SKM-1 (cell line): ENCODE measurements around the gene AHCYL2.
"Not testable (repeated sequence)": the region's sequence is repeated elsewhere in the genome, so short reads cannot be mapped to it uniquely, and the experiment has no call there.

Experiments used
- DNase-seq: peaks from one replicate; lab custom pipeline; 2025; ENCODE audit not compliant: unreplicated experiment; lab: John Stamatoyannopoulos, UW

Gene AHCYL2

DNA sequence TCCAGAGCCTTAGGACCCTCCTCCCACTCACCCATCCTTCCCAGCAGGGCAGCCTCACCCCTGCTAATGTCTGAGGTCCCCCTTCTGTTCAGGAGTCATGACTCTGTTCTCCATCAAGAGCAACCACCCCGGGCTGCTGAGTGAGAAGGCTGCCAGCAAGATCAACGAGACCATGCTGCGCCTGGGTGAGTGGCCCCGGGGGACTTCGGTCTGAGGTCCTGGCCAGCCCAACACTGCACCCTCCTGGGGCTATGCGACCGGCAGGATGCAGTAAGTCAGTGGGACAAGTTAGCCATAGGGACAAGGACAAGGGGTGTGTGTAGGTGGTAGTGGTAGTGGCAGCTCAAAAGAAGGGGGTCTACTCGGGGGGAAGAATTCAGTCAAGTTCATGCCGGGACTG is 16.2 kb upstream of the AHCYL2 start:
- no peak for DNase-seq

DNA sequence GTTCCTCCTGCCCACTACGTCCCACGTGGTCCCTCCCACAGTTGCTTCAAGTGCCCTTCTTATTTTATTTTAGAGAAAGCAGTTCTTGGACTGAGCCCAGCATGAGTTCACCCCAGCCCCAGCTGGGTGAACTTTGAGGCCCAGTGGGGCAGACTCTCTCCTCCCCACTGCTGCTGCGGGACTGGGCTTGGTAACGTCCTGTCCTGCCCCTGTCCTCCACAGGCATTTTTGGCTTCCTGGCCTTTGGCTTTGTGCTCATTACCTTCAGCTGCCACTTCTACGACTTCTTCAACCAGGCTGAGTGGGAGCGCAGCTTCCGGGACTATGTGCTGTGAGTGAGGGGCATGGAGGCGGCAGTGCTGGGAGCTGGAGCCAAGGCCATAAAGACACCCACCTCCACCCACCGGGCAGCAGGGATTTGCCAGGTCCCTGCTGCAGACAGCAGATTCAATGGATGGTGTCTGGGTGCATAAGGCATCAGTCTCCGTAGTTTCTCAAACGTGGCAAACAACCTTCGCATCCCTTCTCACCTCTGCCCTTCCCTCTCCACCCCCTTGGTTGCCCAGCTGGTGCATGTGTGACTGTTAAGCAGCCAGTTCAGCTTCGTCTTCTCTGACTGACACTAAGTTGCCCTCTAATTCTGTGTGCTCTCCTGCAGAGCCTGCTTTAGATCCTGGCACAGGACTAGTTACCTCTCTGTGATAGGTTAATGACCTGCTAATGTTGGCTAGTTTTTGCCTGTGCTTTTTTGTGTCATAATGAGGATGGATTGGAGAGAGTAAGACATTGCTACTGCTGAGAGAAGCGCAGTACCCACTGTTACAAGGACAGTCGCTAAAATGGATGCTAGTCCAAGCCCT is 15.5 kb upstream of the AHCYL2 start:
- DNase-seq: no peak

DNA sequence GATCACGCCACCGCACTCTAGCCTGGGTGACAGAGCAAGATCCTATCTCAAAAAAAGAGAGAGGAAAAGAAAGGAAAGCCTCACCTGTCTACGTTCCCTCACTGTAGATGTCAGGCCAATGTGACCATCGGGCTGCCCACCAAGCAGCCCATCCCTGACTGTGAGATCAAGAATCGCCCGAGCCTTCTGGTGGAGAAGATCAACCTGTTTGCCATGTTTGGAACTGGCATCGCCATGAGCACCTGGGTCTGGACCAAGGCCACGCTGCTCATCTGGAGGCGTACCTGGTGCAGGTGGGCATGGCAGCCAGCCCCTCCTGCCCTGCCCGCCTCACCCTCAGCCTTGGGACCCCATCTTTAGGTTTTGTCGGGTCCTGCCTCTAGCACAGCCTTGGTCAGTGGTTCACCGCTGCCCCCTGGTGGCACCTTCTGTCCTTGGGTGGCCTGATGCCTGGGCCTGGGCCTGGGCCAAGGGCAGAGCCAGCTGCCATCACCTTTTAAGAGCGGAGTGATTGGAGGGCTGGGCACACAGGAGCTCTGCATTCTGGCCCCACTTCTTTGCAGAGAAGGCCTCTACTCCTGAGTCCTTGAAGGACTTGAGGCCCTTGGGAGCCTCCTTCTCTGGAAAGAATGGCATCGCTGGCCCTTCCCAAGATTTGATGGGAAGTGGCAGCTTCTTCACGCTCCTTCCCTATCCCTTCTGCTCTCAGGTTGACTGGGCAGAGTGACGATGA is 14.4 kb upstream of the AHCYL2 start:
- no peak for DNase-seq

DNA sequence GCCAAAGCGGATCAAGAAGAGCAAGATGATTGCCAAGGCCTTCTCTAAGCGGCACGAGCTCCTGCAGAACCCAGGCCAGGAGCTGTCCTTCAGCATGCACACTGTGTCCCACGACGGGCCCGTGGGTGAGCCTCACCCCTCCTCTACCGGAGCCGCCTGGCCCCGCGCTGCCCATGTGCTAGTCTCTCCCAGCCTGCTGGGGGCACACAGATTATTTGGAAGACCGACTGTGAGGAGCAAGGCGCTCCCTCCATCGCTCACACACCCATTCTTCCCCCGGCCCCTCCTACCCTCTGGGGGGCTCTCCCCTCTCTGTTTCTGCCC is 13.9 kb upstream of the AHCYL2 start:
- DNase-seq: no peak

DNA sequence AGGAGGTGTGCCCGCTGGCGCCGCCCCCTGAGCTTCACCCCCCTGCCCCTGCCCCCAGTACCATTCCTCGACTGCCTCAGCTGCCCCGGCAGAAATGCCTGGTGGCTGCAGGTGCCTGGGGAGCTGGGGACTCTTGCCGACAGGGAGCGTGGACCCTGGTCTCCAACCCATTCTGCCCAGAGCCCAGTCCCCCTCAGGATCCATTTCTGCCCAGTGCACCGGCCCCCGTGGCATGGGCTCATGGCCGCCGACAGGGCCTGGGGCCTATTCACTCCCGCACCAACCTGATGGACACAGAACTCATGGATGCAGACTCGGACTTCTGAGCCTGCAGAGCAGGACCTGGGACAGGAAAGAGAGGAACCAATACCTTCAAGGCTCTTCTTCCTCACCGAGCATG is 12.7 kb upstream of the AHCYL2 start:
- no peak for DNase-seq

DNA sequence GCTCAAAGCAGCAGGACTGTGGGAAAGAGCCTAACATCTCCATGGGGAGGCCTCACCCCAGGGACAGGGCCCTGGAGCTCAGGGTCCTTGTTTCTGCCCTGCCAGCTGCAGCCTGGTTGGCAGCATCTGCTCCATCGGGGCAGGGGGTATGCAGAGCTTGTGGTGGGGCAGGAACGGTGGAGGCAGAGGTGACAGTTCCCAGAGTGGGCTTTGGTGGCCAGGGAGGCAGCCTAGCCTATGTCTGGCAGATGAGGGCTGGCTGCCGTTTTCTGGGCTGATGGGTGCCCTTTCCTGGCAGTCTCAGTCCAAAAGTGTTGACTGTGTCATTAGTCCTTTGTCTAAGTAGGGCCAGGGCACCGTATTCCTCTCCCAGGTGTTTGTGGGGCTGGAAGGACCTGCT is 12.2 kb upstream of the AHCYL2 start:
- DNase-seq: no peak

DNA sequence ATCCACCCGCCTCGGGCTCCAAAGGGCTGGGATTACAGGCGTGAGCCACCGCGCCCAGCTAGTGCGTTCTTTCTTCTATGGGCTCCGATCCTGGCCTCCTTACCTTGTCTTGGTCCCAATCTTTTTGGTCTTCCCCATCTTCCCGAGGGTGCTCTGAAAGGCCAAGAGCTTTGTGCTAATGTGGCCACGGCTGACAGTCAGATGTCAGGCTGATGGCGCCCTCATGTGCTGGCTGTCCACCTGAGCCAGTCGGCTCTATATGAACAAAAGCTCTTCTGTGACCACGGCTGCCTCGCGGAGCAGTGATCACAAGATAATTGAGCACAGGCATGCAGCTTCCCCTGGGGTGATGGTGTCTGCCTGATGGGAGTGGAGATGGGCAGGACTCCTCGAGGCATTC is 11.0 kb upstream of the AHCYL2 start:
- no peak for DNase-seq

DNA sequence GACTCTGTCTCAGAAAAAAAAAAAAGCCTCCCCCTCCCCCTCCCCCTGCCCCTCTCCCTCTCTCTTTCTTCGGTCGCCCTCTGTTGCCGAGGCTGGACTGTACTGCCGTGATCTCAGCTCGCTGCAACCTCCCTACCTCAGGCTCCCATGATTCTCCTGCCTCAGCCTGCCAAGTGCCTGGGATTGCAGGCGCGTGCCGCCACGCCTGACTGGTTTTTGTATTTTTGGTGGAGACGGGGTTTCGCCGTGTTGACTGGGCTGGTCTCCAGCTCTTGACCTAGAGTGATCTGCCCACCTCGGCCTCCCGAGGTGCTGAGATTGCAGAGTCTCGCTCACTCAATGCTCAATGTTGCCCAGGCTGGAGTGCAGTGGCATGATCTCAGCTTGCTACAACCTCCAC is 9.1 kb upstream of the AHCYL2 start:
- DNase-seq: not testable (repeated sequence)

DNA sequence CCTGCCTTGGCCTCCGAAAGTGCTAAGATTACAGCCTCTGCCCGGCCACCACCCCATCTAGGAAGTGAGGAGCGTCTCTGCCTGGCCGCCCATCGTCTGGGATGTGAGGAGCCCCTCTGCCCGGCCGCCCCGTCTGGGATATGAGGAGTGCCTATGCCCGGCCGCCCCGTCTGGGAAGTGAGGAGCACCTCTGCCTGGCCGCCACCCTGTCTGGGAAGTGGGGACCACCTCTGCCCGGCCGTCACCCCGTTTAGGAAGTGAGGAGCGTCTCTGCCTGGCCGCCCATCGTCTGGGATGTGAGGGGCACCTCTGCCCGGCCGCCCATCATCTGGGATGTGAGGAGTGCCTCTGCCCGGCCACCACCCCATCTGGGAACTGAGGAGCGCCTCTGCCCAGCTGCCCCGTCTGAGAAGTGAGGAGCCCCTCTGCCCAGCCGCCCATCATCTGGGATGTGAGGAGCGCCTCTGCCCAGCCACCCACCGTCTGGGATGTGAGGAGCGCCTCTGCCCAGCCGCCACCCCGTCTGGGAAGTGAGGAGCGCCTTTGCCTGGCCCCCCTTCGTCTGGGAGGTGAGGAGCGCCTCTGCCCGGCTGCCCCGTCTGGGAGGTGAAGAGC is 8.6 kb upstream of the AHCYL2 start:
- DNase-seq: not testable (repeated sequence)

DNA sequence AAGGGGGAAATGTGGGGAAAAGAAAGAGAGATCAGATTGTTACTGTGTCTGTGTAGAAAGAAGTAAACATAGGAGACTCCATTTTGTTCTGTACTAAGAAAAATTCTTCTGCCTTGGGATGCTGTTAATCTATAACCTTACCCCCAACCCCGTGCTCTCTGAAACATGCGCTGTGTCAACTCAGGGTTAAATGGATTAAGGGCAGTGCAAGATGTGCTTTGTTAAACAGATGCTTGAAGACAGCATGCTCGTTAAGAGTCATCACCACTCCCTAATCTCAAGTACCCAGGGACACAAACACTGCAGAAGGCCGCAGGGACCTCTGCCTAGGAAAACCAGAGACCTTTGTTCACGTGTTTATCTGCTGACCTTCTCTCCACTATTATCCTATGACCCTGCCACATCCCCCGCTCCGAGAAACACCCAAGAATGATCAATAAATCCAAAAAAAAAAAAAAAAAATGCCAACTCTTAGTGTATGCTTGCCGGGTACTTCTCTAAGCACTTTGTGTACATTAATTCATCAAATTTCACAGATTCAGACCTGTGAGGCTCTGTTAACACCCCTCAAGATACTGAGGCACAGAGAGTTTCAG is 7.9 kb upstream of the AHCYL2 start:
- DNase-seq: not testable (repeated sequence)

DNA sequence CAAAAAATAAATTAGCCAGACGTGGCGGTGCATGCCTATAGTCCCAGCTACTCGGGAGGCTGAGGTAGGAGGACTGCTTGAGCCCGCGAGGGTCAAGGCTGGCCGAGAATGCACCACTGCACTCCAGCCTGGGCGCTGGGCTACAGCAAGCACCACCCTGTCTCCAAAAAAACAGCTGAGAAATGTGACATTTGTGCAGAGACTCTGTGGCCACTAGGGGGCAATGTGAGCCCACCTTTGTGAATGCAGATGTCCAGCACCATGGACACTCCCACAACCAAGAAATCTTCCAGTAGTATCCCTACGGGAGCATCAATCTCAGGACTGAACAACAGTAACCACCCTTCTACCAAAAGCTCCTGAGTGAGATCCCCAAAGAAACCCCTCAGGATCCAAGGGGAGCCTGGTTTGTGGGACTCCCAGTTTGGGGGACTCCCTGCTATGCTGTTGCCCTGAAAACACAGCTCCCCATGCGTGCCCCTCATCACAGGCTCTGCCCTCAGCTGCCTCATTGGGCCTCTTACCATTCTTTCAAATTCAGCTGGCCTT is 6.2 kb upstream of the AHCYL2 start:
- peak; percentile 67 for DNase-seq

DNA sequence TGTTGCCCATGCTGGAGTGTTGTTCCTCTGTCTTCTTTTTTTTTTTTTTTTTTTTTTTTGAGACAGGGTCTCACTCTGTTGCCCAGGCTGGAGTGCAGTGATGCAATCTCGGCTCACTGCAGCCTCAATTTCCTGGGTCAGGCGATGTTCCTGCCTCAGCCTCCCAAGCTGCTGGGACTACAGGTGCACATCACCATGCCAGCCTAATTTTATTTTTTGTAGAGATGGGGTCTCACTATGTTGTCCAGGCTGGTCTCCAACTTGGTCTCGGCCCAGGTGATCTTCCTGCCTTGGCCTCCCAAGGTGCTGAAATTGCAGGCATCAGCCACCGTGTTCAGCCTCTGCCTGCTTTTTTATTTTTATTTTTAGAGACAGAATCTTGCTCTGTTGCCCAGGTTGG is 5.7 kb upstream of the AHCYL2 start:
- DNase-seq: not testable (repeated sequence)

DNA sequence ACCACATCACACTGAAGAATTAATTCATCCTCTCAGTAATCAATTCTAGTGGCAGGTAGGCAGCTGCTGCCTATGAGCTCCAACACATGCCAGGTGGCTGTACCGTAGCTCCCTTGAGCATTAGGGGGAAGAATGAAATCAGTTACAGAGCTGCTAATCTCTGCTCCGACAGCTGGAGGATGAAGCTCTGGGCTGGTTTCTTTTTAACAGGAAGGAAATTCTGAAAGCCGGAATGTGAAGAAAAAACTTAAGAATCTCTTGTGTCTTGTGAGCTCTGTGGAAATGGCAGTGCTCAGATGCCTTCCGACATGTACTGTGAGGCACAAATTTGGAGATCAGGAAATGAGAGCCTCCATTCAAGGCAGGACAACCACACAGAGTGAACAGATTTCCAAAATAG is 2.8 kb upstream of the AHCYL2 start:
- DNase-seq: no peak

DNA sequence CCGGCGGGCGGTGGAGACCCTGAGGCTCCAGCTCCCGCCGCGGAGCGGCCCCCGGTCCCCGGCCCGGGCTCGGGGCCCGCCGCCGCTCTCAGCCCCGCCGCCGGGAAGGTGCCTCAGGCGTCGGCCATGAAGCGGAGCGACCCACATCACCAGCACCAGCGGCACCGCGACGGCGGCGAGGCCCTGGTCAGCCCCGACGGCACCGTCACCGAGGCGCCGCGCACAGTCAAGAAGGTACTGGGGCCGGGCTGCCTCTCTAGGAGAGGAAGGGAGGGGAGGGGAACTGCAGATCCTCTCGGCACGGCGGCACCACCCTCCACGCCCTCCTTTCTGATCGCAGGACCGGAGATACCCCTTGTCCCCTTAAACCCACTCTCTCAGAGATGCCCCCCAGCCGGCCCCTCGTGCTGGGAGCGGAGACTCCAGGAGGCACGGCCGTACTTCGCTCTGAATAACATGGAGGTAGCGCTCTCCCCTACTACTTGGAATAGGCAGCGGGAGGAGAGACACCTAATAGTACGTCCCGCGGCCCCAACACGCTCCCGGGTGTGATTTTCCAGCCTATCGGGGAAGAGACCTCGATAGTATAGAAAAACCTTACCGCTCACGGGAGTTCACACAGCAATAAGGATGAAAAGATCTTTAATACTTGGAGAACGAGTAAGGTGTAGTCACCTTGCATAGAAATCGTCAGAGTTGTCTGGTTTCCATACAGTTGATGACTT is 538 bp downstream of the AHCYL2 start:
- peak; percentile 43 for DNase-seq

DNA sequence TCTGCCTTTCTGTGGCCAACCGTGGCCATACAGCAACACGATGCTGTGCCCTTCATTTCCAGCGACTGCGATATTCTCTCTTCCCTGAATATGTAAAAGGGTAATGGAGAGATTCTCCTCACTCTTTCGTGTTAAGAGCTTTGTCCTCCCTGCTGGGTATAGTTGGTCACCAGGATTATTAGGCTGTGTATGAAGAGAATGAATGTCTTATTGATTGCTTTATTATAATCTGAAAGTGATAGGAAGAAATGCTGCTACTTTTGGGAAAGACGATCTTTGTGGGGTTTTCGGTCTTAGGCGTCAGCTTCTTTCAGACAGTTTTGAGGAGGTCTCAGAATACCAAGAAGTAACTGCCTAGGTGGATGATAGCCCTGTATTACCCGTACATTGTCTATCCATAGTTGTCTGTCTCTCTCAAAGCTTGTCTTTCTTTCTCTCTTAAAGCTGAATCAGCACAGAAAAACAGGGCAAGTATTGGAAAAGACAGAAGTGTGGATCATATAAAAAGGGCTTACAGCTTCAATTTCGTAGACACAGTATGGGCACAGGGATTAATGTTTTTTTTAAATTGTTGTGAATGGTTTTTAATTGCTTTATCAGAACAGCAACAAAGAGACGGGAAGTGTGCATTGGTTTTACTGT is 1.2 kb downstream of the AHCYL2 start:
- DNase-seq: no peak

DNA sequence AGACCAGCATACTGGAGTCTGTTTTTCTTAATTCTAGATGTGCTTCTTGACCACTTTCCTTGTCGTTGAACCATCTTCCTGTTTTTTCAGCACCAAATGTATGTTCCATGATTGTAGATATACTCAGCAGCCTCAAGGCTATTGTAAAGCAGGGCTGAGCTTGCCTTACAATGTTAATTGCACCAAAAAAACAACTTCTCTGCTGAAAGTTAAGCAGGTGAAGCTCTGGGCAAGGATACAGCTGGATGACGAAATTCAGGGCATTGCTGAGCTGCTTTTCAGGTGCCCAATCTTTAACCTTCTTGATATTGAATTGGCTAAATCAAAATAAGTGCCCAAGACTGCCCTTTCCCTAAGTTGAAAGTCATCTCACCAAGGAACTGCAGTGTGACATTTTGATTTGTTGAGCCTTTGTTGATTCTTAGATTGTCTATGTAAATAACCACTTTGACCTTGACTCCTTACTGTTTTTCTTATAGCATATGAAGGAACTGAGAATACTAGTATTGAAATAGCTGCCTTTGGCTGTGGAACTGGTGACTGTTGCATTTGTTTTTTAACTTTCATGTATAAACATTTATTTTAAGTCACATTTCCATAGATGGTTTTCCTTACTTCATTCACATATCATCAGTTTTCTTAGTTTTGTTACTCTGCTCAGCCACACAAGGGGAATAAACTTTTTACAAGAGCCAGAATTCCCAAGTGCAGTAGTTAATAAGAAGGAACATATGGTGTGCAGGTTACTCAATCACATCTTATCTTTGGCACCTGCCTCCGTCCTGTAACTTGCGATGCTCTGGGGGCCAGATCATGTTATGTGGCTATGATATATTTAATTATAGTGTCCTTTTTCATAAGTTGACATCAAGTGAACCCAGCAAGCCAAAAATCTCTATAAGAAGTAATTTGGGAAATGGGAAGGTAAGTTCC is 3.1 kb downstream of the AHCYL2 start:
- DNase-seq: no peak

DNA sequence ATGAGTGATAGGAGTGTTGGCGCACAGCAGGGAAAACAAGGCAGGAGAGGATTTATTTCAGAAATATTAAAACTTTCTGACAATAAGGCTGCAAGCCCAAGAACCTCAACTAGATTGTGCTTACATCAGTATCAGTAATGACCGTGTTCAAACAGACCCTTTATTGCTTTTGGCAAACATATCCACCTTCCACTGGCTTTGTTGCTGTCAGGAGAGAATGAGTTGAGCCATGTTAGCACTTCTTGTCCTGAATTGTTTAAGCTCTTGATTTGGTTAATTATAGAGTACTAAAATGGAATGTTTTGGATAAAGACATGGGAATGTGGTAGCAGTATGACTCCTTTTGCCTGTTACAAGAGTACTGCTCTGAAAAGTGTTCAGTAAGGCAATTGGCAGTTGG is 3.8 kb downstream of the AHCYL2 start:
- no peak for DNase-seq

DNA sequence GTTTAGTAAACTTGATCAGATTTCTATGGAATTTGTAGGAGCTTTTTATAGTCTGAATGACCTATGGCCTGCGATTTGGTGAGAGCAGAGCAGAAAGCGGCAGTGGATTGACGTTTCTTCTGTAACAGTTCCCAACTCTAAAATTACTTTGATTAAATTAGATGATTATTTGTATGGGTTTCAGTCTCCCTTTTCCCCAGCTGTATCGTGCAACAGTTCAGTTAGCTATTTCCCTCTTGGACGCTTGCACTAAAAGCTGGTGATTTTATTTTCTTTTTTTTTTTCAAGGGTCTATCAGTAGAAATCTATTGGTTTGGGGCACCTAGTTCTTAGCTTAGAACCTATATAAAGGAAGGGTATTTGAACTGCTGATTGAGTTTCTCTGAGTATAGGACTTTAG is 6.8 kb downstream of the AHCYL2 start:
- DNase-seq: no peak

DNA sequence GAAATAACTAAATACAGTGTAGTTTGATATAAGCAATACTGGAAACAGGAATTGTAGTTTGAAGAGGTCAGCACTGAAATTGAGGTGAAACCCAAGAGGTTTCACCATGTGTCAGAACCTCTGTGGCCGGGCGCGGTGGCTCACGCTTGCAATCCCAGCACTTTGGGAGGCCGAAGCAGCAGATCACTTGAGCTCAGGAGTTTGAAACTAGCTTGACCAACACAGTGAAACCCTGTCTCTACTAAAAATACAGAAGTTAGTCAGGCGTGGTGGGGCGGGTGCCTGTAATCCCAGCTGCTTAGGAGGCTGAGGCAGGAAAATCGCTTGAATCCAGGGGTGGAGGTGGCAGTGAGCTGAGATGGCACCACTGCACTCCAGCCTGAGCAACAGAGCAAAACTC is 13.7 kb downstream of the AHCYL2 start:
- DNase-seq: no peak
